NCI-H510A treated with DMSO at 0.1 percent for 48 hours (cell line): ENCODE data around the gene SPIRE2.

ENCODE experiments used
- DNase-seq: peaks from one replicate; lab custom pipeline; 2025; lab: John Stamatoyannopoulos, UW

Gene SPIRE2

DNA sequence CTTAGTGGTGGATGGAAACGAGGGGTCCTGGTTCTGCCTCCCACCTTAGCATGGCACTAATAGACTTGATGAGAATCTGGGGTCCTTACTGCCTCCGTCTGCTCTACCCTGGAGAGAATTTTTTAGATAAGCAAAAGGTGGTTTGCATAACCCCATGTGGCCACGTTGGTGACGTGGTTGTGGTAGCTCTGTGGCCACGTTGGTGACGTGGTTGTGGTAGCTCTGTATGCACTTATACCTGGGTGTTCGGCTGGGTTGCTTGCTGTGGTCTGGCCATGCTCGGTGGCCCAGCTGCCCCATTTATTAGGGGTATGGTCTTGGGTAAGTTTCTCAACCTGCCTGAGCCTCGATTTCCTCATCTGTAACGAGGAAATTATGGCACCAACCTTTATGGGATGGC is 13.0 kb downstream of the SPIRE2 start:
- no peak for DNase-seq

DNA sequence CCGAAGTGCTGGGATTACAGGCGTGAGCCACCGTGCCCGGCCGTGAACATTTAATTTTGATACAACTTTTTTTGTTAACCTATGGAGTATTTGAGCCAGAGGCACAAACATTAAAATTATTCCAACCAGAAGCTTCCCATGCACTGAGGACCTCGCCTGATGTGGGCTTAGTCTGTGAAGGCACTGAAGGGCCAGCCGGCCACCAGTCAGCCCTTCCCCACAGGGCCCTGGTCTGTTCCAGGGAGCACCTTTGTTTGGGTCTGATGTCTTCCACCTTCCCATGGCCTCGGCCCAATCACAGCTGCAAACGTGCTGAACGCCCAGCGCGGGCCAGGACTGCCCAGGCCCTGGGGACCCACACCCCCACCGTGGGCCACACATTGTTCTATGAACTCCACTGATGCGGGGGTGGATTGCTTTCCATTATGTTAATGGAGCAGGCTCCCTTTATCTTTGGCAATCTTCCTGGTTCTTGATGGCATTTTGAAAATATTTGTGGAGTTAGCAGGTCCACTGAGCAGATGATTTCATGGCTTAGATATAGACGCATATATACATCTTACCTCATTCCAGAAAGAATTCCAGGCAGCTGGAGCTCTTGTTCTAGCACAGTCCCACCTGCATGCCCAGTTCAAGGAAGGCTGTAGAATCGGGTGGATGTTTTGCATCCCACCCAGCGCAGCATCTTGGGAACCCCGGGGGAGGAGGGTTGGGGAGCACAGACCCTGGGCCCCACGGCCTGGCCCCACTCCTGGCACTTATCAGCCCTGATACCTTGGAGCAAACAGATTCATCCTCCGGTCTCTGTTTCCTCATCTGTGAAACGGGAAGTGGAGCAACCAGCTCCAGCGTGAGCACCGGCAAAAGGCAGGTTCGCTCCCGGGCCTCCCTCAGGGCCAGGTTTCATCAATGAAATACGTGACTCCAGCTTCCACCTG is 14.5 kb downstream of the SPIRE2 start:
- no peak for DNase-seq

DNA sequence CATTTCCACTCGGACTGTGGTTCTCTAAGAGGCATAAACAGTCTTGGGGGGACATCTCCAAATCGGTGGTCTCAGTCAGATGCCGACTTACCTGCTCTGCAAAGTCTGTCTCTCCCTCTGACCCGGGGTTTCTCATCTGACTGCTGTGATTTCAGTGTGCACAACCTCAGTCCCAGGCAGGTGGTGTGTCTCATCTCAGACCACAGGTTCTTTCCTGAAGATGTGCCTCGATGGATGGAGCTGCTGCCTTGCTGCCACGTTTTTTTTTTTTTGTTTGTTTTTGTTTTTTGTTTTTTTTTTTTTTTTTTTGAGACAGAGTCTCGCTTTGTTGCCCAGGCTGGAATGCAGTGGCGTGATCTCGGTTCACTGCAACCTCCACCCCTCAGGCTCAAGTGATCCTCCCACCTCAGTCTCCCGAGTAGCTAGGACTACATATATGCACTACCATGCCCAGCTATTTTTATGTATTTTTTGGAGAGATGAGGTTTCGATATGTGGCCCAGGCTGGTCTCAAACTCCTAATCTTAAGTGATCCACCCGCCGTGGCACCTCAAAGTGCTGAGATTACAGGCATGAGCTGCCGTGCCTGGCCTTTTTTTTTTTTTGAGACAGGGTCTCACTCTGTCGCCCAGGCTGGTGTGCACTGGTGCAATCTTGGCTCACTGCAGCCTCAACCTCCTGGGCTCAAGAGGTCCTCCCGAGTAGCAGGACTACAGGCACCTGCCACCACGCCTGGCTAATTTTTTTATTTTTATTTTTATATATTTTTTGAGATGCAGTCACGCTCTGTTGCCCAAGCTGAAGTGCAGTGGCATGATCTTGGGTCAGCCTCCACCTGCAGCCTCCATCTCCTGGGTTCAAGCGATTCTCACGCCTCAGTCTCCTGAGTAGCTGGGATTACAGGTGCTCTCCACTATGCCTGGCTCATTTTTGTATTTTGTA is 15.4 kb downstream of the SPIRE2 start:
- no peak for DNase-seq

DNA sequence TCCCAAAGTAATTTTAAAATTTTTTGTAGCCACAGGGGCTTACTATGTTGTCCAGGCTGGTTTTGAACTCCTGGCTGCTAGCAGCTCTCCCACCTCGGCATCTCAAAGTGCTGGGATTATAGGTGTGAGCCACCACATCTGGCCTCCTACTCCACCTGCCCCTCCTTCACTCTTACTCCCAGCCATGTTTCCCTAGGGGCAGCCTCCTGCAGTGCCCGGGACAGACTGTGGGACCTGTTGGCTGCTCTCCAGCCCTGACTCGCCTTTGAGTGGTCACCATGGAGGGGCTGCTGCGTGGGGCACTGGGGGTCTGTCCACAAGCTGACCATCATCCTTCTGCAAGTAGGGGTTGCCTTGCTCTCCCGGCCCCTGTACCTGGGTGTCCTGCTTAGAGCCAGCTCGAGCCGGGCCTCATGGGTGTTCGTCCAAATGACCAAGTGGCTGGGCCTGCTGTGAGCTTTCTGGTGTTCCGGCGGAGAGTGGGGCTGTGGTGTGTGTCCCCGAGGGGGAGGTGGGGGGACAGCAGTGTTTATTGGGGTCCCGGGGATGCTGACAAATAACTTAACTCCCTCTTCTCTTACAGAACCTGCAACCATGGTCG is 16.6 kb downstream of the SPIRE2 start:
- DNase-seq = no peak

DNA sequence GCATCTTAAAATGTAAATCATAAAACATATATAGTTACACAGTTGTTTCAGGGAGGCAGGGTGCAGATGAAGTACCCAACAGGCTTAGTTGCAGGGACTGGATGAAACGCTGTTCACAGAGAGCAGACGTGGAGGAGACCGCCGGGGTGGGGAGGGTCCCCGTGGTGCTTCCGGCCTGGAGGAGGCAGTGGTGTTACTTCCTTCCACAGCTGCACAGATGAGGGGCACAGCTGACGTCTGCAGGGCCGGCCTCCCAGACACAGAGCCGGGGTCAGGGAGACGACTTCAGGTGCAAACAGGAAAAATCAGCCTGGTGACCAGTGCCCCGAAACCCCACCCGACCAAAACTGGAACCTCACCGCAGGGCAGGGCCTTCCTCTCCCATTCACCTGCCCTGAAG is 17.1 kb downstream of the SPIRE2 start:
- no peak for DNase-seq

DNA sequence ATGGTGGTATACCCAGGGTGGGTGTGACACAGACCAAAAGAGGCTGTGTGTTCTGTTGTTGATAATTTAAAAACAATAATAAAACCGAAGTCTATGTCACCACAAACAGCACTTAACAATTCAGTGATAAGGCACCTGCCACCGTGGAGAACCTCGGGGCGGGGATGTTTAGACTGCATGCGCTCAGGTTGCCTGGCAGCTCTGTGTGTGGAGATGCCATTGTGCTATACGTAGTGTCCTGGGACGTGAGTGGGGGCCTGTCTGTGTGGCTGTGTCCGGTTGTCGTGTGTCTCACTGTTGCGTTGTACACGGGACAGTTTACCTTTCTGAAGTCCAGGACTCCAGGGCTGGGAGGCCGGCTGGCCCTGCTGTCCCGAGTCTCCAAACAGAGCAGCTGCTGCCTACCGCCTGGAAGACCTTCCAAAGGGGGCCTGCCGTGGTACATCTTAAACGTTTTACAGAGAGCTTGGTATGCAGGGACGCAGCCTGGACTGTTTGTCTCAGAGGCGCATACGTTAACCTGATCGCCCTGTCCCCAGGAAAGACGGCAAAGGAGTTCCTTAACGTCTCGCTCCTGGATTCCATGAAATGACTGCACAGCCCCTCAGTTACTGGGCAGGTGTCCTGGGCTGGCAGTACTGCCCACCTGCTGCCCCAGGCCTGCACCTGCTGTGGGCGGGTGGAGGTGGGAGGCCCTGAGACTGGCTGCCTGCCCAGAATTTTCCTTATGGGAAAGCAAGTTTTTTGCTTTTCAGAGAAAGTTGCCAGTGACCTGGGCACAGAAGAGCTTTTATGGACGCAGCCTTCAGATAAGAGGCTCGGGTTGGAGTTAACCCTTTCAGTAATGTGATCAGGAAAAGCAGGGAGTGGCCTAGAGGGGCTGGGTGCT is 19.0 kb downstream of the SPIRE2 start:
- DNase-seq = no peak

DNA sequence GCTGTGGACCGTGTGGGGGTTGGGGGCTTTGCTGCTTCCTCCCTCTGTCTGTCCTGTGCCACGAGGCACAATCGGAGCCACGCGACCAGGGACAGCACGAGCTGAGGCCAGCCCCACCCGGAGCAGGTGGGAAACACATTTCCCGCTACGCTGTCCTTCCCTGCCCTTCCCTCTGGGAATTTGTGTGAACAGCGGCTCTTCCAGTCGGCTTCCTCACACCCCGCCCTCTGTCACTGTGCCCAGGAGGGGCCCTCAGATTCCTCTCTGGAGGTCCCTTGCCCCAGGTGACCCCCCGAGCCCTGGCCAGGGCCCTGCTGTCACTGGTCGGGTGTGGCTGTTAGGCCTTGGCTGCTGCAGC is 19.6 kb downstream of the SPIRE2 start:
- DNase-seq = no peak

DNA sequence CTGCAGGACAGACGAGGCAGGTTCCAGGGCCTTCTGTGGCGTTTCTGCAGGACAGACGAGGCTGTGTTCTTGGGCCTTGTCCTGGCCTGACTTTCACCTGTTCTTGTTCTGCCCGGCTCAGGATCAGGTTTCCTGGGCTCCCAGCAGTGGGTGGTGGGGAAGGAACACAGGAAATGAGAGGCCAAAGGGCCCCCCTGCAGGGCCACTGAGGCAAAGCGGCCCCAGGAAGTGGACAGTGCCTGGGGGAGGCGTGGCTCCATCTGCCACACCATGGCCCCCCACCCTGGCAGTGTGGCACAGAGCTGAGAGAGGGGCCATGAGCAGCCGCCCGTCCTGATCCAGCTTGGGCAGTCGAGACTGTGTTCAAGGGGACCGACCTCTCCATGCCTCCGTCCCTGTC is 20.7 kb downstream of the SPIRE2 start:
- DNase-seq = no peak

DNA sequence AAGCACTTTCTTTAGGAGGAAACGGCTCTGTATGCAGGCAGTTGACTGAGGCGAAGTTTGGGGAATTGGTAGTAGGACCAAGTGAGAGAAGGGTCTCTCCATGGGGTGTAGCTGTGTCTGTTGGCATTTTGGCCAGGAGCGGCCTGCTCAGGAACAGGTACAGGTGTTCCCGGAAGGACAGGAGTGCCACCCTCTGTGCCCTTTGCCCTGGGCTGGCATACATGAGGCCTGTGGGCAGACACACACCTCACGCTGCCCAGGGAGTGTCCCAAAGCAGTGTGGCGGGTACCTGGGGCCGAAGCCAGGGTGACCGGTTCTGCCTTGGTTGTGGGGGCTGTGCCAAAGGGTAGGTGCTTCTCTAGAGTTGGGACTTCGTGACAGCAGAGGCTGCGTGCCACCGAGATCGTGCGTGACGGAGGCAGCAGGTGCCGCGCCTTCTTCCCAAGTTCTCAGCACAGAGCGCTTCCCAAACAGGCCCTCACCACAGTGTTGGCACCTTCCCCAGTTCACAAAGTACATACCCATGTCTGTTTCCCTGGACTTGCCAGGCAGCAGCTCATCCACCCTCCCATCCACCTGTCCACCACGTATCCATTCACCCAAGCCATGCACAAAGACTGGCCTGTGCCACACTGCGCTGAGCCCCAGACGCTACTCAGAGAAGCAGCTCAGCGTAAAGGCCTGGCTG is 25.2 kb downstream of the SPIRE2 start:
- no peak for DNase-seq

DNA sequence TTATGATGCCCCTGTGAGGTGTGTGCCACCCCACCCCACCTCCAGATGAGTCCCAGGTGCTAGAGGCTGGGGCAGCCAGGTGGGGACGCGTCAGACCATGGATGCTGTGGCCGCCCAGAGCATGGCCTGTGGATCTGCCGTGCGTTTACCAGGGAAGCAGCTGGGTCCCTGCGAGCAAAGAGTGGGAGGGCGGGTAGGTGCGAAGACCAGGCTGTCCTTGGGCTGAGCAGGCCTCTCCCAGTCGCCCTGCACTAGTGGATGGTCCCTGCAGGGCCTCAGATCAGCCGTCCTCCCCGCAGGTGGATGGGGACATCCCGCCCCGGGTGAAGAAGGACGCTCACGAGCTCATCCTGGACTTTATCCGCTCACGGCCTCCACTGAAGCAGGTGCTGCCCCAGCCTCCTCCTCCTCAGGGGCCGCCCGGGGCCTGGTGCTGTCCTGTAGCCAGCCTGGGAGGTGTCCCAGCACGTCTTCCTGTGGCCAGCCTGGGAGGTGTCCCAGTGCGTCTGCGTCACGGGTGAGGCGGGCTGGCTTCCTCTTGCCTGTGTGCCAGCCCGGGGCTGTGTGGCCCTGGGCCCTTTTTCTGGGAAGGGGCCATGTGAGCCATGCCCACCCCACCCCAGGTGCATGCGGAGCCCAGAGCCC is 27.1 kb downstream of the SPIRE2 start:
- DNase-seq = no peak

DNA sequence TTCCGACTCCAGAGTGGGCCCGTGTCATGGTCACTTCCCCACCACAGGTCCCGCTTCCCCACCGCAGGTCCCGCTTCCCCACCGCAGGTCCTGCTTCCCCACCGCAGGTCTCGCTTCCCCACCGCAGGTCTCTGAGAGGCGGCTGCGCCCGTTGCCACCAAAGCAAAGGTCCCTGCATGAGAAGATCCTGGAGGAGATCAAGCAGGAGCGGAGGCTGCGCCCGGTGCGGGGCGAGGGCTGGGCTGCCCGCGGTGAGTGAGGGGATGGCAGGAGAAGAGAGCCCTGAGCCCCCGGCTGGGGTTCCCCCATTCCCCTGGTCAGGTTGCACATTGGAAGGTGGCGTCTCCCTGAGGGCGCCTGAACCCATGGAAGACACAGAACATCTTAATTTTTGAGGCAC is 27.7 kb downstream of the SPIRE2 start:
- DNase-seq = no peak

DNA sequence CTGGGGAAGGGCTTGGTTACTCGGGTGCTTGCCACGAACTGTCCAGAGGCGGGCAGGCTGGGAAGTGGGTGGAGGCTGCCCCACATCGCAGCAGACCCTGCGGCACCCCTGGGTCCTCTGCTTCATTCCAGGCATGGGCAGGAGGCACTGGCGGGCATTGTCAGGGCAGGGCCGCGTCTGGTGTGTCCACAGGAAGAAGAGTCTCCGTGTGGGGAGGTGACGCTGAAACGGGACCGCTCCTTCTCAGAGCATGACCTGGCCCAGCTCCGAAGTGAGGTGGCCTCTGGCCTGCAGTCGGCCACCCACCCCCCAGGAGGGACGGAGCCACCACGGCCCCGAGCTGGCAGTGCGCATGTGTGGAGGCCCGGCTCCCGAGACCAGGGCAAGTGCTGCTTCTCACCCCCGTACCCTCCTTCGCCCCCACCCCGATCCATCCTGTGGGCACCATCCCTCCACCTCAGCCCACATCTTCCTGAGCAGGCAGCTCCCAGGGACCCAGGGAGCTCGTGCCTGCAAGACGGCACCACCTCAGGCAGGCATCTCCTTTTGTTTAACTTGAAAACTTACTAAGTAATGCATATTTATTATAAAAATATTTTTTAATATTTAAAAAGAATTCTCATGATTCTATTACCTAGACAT is 30.8 kb downstream of the SPIRE2 start:
- DNase-seq = no peak

DNA sequence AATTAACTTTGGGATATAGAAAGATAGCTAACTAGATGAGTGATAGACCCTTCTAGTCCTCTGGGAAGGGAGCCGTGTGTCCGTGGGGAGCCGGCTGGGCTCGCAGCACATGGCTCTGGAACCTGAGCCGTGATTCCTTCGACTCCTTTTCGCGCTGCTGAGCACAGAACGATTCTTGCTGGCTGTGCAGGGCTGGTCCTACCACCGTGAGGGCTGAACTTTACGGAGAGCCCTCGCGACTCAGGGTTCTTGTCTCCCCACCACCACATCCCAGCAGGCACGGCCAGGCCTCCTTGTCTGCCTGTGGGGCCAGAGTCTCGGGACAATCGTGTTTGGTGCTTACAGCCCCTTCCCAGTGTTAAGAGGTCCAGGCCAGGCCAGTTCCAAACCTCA is 31.3 kb downstream of the SPIRE2 start:
- no peak for DNase-seq

DNA sequence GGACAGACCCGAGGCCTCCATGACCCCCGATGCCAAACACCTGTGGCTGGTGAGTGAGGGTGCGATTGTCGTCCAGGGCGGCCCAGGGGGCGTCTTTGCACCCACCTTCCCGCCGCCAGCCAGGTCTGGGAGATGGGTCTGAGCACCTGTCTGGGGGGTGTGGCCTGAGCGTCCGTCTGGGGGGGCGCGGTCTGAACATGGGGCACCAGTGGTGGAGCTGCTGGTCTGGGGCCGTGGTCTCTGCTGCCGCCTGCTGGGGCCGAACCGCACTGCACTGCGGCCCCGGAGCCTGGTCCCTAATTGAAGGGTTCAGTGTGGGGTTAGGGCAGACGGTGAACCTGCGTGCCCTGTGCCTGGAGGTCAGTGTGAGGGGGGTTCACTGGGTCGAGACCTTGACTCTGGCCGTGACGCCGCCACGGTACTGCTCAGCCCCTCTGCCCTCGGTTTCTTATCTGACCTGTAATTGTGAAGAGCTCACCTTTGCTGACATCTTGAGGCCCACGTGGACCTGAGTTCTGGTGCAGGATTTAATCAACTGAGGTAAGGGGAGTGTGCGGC is 32.6 kb downstream of the SPIRE2 start:
- DNase-seq = no peak

DNA sequence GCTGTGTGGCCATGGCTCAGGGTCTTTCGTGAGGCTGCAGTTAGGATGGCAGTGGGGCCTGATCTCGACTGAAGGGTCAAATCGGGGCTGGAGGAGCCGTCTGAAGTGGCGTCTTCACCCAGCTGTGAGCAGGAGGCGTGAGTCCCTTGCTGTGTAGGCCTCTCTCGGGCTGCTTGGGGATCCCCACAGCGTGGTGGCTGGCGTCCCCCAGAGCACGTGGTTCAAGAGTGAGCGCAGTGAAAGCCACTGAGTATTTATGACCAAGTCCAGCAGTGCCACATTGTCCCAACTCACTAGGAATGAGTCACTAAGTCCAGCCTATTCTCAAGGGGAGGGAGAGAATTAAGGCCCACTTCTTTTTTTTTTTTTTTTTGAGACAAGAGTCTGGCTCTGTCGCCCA is 33.4 kb downstream of the SPIRE2 start:
- DNase-seq = no peak

DNA sequence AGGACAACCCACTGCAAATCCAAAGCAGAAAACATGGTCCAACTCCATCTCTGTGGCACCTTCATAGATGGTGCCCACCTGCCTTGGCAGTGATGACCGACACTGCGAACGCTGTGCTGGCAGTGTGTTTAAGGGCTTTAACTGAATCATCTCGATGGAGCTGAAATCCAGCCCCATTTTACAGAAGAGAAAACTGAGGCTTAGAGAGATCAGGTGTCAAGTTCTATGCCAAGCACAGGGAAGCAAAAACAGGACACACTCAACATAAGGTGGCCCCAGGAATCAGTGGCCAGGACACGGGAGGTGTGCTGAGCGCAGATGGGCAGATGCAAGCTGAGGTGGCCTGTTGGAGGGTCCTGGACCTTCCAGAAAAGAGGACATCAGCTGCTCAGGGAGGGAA is 34.5 kb downstream of the SPIRE2 start:
- no peak for DNase-seq

DNA sequence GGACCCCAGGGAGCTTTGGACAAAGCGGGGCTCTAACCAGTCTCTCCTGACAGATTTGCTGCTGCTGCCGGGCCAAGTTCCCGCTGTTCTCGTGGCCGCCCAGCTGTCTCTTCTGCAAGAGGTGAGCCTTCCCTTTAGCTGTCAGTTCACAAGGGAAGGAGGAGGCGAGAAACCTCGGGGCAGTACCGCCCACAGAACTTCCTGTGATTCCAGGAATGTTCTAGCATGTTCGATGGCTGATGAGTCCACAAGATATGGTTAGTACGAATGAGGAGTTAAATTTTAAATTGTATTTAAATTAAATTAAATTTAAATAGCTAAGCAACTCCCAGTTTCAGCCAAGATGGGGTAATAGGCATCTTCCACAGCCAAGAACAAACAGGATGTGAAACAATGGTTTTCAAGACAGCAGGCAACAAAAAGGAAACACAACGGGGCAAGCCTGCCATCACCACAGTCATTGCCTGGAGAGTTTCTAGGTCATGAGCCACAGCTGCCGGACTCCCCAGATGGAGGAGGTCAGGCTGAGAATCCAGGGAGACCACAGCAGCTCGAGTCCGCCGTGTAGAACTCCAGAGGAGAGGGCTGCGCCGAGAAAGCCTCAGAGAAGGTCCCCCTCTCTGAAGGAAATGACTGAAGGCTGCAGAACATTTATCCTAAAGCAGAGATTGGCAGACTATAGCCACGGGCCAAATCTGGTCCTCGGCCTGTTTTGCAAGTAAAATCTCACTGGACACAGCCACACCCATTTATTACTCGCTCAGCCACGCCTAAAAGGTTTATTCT is 35.7 kb downstream of the SPIRE2 start:
- DNase-seq = no peak

DNA sequence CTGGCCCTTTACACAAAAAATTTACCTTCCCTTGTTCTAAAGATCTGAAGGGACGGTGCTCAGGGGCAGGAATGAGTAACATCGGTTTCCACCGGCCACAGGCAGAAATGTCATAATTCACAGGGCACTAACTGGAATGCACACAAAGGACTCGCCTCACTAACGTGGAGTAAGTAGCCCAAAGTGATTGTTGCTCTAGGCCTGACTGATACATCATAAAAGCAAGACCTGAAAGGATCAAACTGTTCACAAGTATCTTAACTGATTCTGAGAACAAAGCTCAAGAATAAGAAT is 36.2 kb downstream of the SPIRE2 start:
- DNase-seq = no peak

DNA sequence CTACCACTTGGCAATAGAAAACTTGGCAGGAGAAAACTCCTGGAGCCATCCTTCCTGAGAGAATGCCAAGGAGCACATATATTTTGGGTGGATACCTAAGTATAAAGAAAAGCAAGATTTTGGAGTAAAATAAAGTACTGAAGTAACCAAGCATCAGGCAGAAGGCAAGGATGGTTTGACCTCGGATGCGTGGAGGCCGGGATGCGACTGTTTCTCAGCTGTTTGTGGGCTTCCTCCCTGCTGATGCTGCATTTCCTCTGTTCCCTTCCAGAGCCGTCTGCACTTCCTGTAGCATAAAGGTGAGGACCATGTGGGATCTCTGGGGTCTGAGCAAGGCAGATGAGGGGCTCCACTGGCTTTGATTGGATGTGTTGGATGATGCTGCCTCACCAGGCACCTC is 39.6 kb downstream of the SPIRE2 start:
- no peak for DNase-seq
